GM12878 (cell line): ENCODE data around the gene SCUBE3. TPM values are rescaled to one million over a fixed set of nuclear protein-coding genes. Genes with fewer than 3 reads are reported as not detected.

ENCODE experiments used
- ATAC-seq: fragments of 200-7000 bp; cut with Tn5 transposase; 3 replicates; pipeline ENCODE4 v1.9.1; 2020; ENCODE audit warnings: mild to moderate bottlenecking, moderate library complexity
- BruUV-seq: library from RNA; stranded (reverse); fragments of 400-500 nt; replicated peaks from 2 replicates; lab custom pipeline; 2021; lab: Mats Ljungman, UMichigan
- CTCF ChIA-PET: fragments of 300-600 bp; sonication (Branson Sonifier 250); formaldehyde crosslinking; extraction: SDS; loops from one replicate; lab custom pipeline; 2021; ENCODE audit warnings: inconsistent platforms; lab: Yijun Ruan, JAX
- POLR2A ChIA-PET: fragments of 350-600 bp; formaldehyde crosslinking; extraction: SDS; loops from one replicate; lab custom pipeline; 2021; ENCODE audit warnings: inconsistent platforms; lab: Charles Lee
- RAD21 ChIA-PET: fragments of 300-600 bp; sonication (Branson Sonifier 250); formaldehyde crosslinking; loops from one replicate; lab custom pipeline; 2023; ENCODE audit warnings: antibody characterized with exemption; ENCODE audit not compliant: unreplicated experiment; lab: Charles Lee
- SMC1A ChIA-PET: fragments of 300-600 bp; sonication (Branson Sonifier 250); formaldehyde crosslinking; loops from one replicate; lab custom pipeline; 2023; ENCODE audit not compliant: unreplicated experiment, uncharacterized antibody; lab: Charles Lee
- DNase-seq: peaks from one replicate; pipeline ENCODE4 v3.0.0-alpha.2; 2011; ENCODE audit warnings: low read depth, low spot score
- FAIRE-seq: peaks from 3 replicates; lab custom pipeline; 2011; peaks lifted over from hg19 to GRCh38; lab: Jason Lieb, UNC
- H2AFZ ChIP-seq: 2 replicates; pipeline ENCODE4 v1.6.0; 2011; ENCODE audit warnings: low read depth, low read length, control low read depth; ENCODE audit not compliant: control insufficient read depth
- H3K27ac ChIP-seq: 2 replicates; pipeline ENCODE4 v1.5.1; 2011; ENCODE audit warnings: control low read depth; ENCODE audit not compliant: control insufficient read depth, insufficient read depth
- H3K27me3 ChIP-seq, 2 experiments: replicated peaks in 1 of 2; 2 replicates each; pipeline versions ENCODE4 v1.6.0 to v1.6.1; 2011; ENCODE audit warnings: low read length in 1 of 2; ENCODE audit not compliant: control insufficient read depth in 2 of 2, insufficient read depth in 2 of 2
- H3K36me3 ChIP-seq, 2 experiments: 2 replicates each; pipeline ENCODE4 v1.5.1; 2011; ENCODE audit warnings: low read length in 1 of 2; ENCODE audit not compliant: control insufficient read depth in 2 of 2, insufficient read depth in 2 of 2
- H3K4me1 ChIP-seq: 2 replicates; pipeline ENCODE4 v1.6.1; 2011; ENCODE audit warnings: mild to moderate bottlenecking, low read length, moderate library complexity, mixed read lengths; ENCODE audit not compliant: control insufficient read depth, insufficient read depth
- H3K4me2 ChIP-seq: 2 replicates; pipeline ENCODE4 v1.6.0; 2011; ENCODE audit warnings: control low read depth; ENCODE audit not compliant: control insufficient read depth, insufficient read depth
- H3K4me3 ChIP-seq: fragments of 200-600 bp; sonication (generic); 2 replicates; pipeline ENCODE4 v1.5.1; 2016
- H3K79me2 ChIP-seq: 2 replicates; pipeline ENCODE4 v1.6.0; 2011; ENCODE audit warnings: low read length; ENCODE audit not compliant: control insufficient read depth, insufficient read depth
- H3K9ac ChIP-seq: 2 replicates; pipeline ENCODE4 v1.8.0; 2011; ENCODE audit warnings: low read length, control low read depth, mixed read lengths; ENCODE audit not compliant: control insufficient read depth, insufficient read depth
- H3K9me3 ChIP-seq: replicated peaks from 3 replicates; pipeline ENCODE4 v1.5.1; 2011; ENCODE audit warnings: mild to moderate bottlenecking, low read length; ENCODE audit not compliant: control insufficient read depth, insufficient read depth
- H4K20me1 ChIP-seq: 2 replicates; pipeline ENCODE4 v1.6.0; 2011; ENCODE audit not compliant: control insufficient read depth, insufficient read depth
- EGR1 ChIP-seq, 2 experiments: IDR thresholded peaks; 1 replicate in 1 of 2; 2 replicates in 1 of 2; pipeline ENCODE4 v1.6.1; 2011 to 2012; ENCODE audit warnings: low read depth in 2 of 2, low read length in 2 of 2, borderline replicate concordance in 1 of 2, mild to moderate bottlenecking in 1 of 2, moderate library complexity in 1 of 2
- EP300 ChIP-seq, 2 experiments: fragments of 150-350 bp in 1 of 2; IDR thresholded peaks; 2 replicates each; pipeline ENCODE4 v1.6.1; 2011 to 2012; ENCODE audit warnings: low read depth in 2 of 2, low read length in 2 of 2, borderline replicate concordance in 1 of 2, improper control_type of control experiment in 1 of 2, inconsistent platforms in 1 of 2; ENCODE audit not compliant: control insufficient read depth in 1 of 2
- HSF1 ChIP-seq: fragments of 150-350 bp; IDR thresholded peaks from 2 replicates; pipeline ENCODE4 v1.6.1; 2014; ENCODE audit warnings: mild to moderate bottlenecking, low read depth, low read length
- IKZF1 ChIP-seq: fragments of 450-650 bp; conservative IDR thresholded peaks from 2 replicates; pipeline ENCODE4 v1.6.1; 2017; ENCODE audit warnings: antibody characterized with exemption, mild to moderate bottlenecking
- LARP7 ChIP-seq: fragments of 450-650 bp; IDR thresholded peaks from 2 replicates; pipeline ENCODE4 v1.6.1; 2017; ENCODE audit warnings: mild to moderate bottlenecking
- NR2C1 ChIP-seq: fragments of 450-650 bp; IDR thresholded peaks from 2 replicates; pipeline ENCODE4 v1.6.1; 2017; ENCODE audit warnings: antibody characterized with exemption, mild to moderate bottlenecking, moderate library complexity
- NR2C2 ChIP-seq: IDR thresholded peaks from 2 replicates; pipeline ENCODE4 v1.6.1; 2011; ENCODE audit warnings: borderline replicate concordance, low read depth; ENCODE audit not compliant: control insufficient read depth, insufficient read length
- NRF1 ChIP-seq: conservative IDR thresholded peaks from 2 replicates; pipeline ENCODE4 v1.6.1; 2011; ENCODE audit warnings: mild to moderate bottlenecking, low read depth, low read length, improper control_type of control experiment
- POLR2A ChIP-seq: IDR thresholded peaks from 2 replicates; pipeline ENCODE4 v1.6.1; 2011; ENCODE audit warnings: low read depth, mild to moderate bottlenecking, low read length
- SMAD1 ChIP-seq: fragments of 450-650 bp; IDR thresholded peaks from 2 replicates; pipeline ENCODE4 v1.6.1; 2018; ENCODE audit warnings: mild to moderate bottlenecking, low read depth; ENCODE audit not compliant: partially characterized antibody
- SMAD5 ChIP-seq: IDR thresholded peaks from 2 replicates; pipeline ENCODE4 v1.6.1; 2016; ENCODE audit warnings: antibody characterized with exemption, low read depth
- SREBF2 ChIP-seq: IDR thresholded peaks from 2 replicates; pipeline ENCODE4 v1.6.1; 2012; ENCODE audit warnings: mild to moderate bottlenecking, low read length
- SRF ChIP-seq, 2 experiments: IDR thresholded peaks; 2 replicates each; pipeline ENCODE4 v1.6.1; 2011; ENCODE audit warnings: low read depth in 2 of 2, low read length in 2 of 2, mild to moderate bottlenecking in 1 of 2, moderate library complexity in 1 of 2
- WGBS: methylation state at CpG from one replicate; pipeline ENCODE4 v1.1.6; 2016; ENCODE audit warnings: low lambda C conversion rate; ENCODE audit not compliant: insufficient replicate concordance, insufficient coverage; ENCODE audit errors: missing lambda C conversion rate; 5-methylcytosine and 5-hydroxymethylcytosine counted together
- in situ Hi-C: fragments of 300-500 bp; cut with MboI; formaldehyde crosslinking; loops from 9 replicates; pipeline ENCODE4 v1.14.3; 2018; ENCODE audit warnings: mixed read lengths
- intact Hi-C: fragments of 100-400 bp; cut with micrococcal nuclease; formaldehyde crosslinking; loops from one replicate; pipeline ENCODE4 v1.14.2; 2022; ENCODE audit not compliant: unreplicated experiment
- polyA plus RNA-seq, 11 experiments: library from polyadenylated mRNA; depleted of rRNA in 4 of 11; unstranded in 6 of 11; stranded (reverse) in 5 of 11; fragments of >200 nt; fragmentation: Nextera tagmentation in 4 of 11; fragmentation: Illumina TruSeq in 1 of 11; extraction: Ambion mirVana in 4 of 11; extraction: Trizol in 1 of 11; gene quantifications; 1 replicate in 1 of 11; 2 replicates in 10 of 11; pipeline versions ENCODE4 v1.2.1 to v1.2.3, GENCODE V29; 2011 to 2016; ENCODE audit warnings: inconsistent platforms in 2 of 11, missing spikeins in 2 of 11, low read depth in 1 of 11
- total RNA-seq, 4 experiments: library from RNA; depleted of rRNA in 3 of 4; stranded (reverse); fragments of >200 nt in 3 of 4; fragmentation: Illumina TruSeq in 1 of 4; extraction: Trizol in 1 of 4; gene quantifications; 2 replicates each; pipeline versions ENCODE4 v1.2.1 to v1.2.3, GENCODE V29; 2013 to 2021
- TF ChIP-seq, protein P1 (sequence below): IDR thresholded peaks from 2 replicates; pipeline ENCODE4 v1.6.1; 2012; ENCODE audit warnings: low read depth, low read length, improper control_type of control experiment
- TF ChIP-seq, protein P2 (sequence below): fragments of 450-650 bp; IDR thresholded peaks from 2 replicates; pipeline ENCODE4 v1.6.1; 2018; ENCODE audit warnings: borderline replicate concordance, mild to moderate bottlenecking; ENCODE audit not compliant: partially characterized antibody

The SCUBE3 gene
- total and polyA plus RNA-seq, 10 of the 15 experiments (the other 5 are each of a cell fraction or from before 2014, with no cell fraction given) = under 0.01 to 0.20 (median 0.07) TPM; not detected in 4

GRCh38 chr6:35242486-35242885, 28.7 kb downstream of the SCUBE3 start:
- no peak overlapping the region for H3K9ac ChIP-seq
- no peak for FAIRE-seq
- TF ChIP-seq SMAD1 (no peak), POLR2A (no peak), SMAD5 (no peak), NR2C1 (no peak), NR2C2 (no peak), IKZF1 (no peak), LARP7 (no peak), EGR1 (IDR thresholded peaks at IDR 0.05; ENCODE audit: borderline replicate concordance in 1 of 2, low read depth in 2 of 2, low read length in 2 of 2) (no peak), HSF1 (no peak), SREBF2 (no peak), SRF (IDR thresholded peaks at IDR 0.05; ENCODE audit: low read depth in 2 of 2, low read length in 2 of 2) (no peak), EP300 (IDR thresholded peaks at IDR 0.05; ENCODE audit: borderline replicate concordance in 1 of 2, control insufficient read depth in 1 of 2, low read depth in 2 of 2, low read length in 2 of 2) (no peak), NRF1 (no peak)
- TF ChIP-seq, protein P1, sequence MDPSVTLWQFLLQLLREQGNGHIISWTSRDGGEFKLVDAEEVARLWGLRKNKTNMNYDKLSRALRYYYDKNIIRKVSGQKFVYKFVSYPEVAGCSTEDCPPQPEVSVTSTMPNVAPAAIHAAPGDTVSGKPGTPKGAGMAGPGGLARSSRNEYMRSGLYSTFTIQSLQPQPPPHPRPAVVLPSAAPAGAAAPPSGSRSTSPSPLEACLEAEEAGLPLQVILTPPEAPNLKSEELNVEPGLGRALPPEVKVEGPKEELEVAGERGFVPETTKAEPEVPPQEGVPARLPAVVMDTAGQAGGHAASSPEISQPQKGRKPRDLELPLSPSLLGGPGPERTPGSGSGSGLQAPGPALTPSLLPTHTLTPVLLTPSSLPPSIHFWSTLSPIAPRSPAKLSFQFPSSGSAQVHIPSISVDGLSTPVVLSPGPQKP = no peak
- TF ChIP-seq, protein P2, sequence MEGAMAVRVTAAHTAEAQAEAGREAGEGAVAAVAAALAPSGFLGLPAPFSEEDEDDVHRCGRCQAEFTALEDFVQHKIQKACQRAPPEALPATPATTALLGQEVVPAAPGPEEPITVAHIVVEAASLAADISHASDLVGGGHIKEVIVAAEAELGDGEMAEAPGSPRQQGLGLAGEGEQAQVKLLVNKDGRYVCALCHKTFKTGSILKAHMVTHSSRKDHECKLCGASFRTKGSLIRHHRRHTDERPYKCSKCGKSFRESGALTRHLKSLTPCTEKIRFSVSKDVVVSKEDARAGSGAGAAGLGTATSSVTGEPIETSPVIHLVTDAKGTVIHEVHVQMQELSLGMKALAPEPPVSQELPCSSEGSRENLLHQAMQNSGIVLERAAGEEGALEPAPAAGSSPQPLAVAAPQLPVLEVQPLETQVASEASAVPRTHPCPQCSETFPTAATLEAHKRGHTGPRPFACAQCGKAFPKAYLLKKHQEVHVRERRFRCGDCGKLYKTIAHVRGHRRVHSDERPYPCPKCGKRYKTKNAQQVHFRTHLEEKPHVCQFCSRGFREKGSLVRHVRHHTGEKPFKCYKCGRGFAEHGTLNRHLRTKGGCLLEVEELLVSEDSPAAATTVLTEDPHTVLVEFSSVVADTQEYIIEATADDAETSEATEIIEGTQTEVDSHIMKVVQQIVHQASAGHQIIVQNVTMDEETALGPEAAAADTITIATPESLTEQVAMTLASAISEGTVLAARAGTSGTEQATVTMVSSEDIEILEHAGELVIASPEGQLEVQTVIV = no peak

More at GRCh38 chr6:35242486-35242885, 28.7 kb downstream of the SCUBE3 start:
- RAD21 ChIA-PET = no interaction called here
- no TSS peak for BruUV-seq
- ATAC-seq (no peak), DNase-seq (no peak)
- Histone ChIP-seq H2AFZ (no peak overlapping the region), H3K79me2 (no peaks in the 10 kb centered on the region), H4K20me1 (peaks cover 4% of the 10 kb centered on the region; the same call in 1 of the 2 replicates), H3K4me1 (0 out of 2 replicates have a peak, but pooled peaks cover under 1% of the 10 kb centered on the region), H3K9me3 (no peaks in the 10 kb centered on the region), H3K4me2 (no peak overlapping the region), H3K4me3 (no peak overlapping the region), H3K27me3 (no peaks in the 10 kb centered on the region), H3K27ac (no peak overlapping the region), H3K36me3 (no peaks in the 10 kb centered on the region)
- POLR2A ChIA-PET = interaction anchor here (0.8 kb wide), 1 partner anchor 226 kb away, joined by 3 read pairs; no protein-coding TSS in a partner anchor
- SMC1A ChIA-PET = interaction anchor here (0.8 to 2.3 kb wide), 2 partner anchors 36 to 92 kb away, joined by 3 to 10 read pairs; no protein-coding TSS in a partner anchor
- in situ Hi-C loops (no loop called here), intact Hi-C loops (loop anchor here (5.0 kb wide), 1 partner anchor 35 kb away; no protein-coding TSS in a partner anchor)
- CTCF ChIA-PET = interaction anchor here (1.3 to 4.2 kb wide), 6 partner anchors 13 to 782 kb away, joined by 3 to 52 read pairs (median 10); no protein-coding TSS in a partner anchor
- WGBS = 83% methylated on average over 5 of the region's 5 CpGs
